SH-SY5Y (cell line): ENCODE data around the gene POLR2J2.
"Not testable (repeated sequence)": the region's sequence is repeated elsewhere in the genome, so short reads cannot be mapped to it uniquely, and the experiment has no call there.

ENCODE experiments used
- GATA2 ChIP-seq: IDR thresholded peaks from 2 replicates; pipeline ENCODE4 v1.6.1; 2011; ENCODE audit warnings: mild to moderate bottlenecking, low read depth, low read length
- GATA3 ChIP-seq: IDR thresholded peaks from 2 replicates; pipeline ENCODE4 v1.6.1; 2011; ENCODE audit warnings: low read depth, mild to moderate bottlenecking, low read length, moderate library complexity

DNA sequence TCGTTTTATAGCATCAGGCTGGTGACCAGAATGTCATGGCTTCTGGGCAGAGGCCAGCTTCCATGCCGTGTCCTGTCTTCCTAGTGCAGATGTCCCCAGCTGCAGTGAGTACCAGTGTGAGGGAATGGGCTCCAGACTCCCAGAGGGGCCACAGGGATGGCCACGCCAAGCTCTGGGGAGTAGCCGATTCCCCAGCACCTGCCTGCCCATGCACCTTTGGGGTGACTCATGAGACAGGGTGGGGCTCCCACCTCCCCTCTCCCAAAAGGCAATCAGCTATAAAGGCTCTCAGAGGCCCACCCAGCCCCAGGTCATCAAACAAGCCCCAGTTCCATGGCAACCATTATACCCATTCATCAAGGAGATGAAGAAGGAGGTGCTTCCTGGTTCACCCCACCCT, 21.5 kb downstream of the POLR2J2 start, which contains the start of gene SPDYE2B:
- TF ChIP-seq GATA2, GATA3: not testable (repeated sequence)
